Measurements from ENCODE around the gene RASAL1.

RASAL1 gene

GRCh38 chr12:113097716-113098440, 37.7 kb downstream of the RASAL1 start:
- no peak for DNase-seq (ENCODE audit: low read depth in 3 of 3, low spot score in 1 of 3)

GRCh38 chr12:113096675-113097461, 38.7 kb downstream of the RASAL1 start:
- no peak for DNase-seq (ENCODE audit: low read depth in 3 of 3, low spot score in 1 of 3)

- no peak for DNase-seq (ENCODE audit: low read depth in 3 of 3, low spot score in 1 of 3)
Observed at GRCh38 chr12:113095405-113095804, 40.2 kb downstream of the RASAL1 start.

GRCh38 chr12:113094738-113095137, 40.8 kb downstream of the RASAL1 start:
- DNase-seq (ENCODE audit: low read depth in 3 of 3, low spot score in 1 of 3) = no peak

GRCh38 chr12:113093409-113094101, 42.0 kb downstream of the RASAL1 start:
- DNase-seq (ENCODE audit: low read depth in 3 of 3, low spot score in 1 of 3) = no peak

- no peak for DNase-seq (ENCODE audit: low read depth in 3 of 3, low spot score in 1 of 3)
Observed at GRCh38 chr12:113092607-113093408, 42.8 kb downstream of the RASAL1 start.

GRCh38 chr12:113091506-113091905, 44.1 kb downstream of the RASAL1 start:
- DNase-seq (ENCODE audit: low read depth in 3 of 3, low spot score in 1 of 3) = no peak

GRCh38 chr12:113090740-113091139, 44.8 kb downstream of the RASAL1 start:
- DNase-seq (ENCODE audit: low read depth in 3 of 3, low spot score in 1 of 3) = no peak

GRCh38 chr12:113089839-113090238, 45.7 kb downstream of the RASAL1 start:
- DNase-seq (ENCODE audit: low read depth in 3 of 3, low spot score in 1 of 3) = no peak

- DNase-seq (ENCODE audit: low read depth in 3 of 3, low spot score in 1 of 3) = peak in 1 of 3 donors; percentile 39
Observed at GRCh38 chr12:113088971-113089756, 46.4 kb downstream of the RASAL1 start.

GRCh38 chr12:113088037-113088436, 47.5 kb downstream of the RASAL1 start:
- DNase-seq (ENCODE audit: low read depth in 3 of 3, low spot score in 1 of 3) = no peak

- no peak for DNase-seq (ENCODE audit: low read depth in 3 of 3, low spot score in 1 of 3)
Observed at GRCh38 chr12:113087193-113087592, 48.4 kb downstream of the RASAL1 start.

GRCh38 chr12:113086249-113087164, 49.1 kb downstream of the RASAL1 start:
- DNase-seq (ENCODE audit: low read depth in 3 of 3, low spot score in 1 of 3) = no peak

- DNase-seq (ENCODE audit: low read depth in 3 of 3, low spot score in 1 of 3) = no peak
Observed at GRCh38 chr12:113083863-113084435, 51.6 kb downstream of the RASAL1 start.

GRCh38 chr12:113082486-113083148, 52.9 kb downstream of the RASAL1 start:
- DNase-seq (ENCODE audit: low read depth in 3 of 3, low spot score in 1 of 3) = no peak

GRCh38 chr12:113081873-113082272, 53.7 kb downstream of the RASAL1 start:
- no peak for DNase-seq (ENCODE audit: low read depth in 3 of 3, low spot score in 1 of 3)

GRCh38 chr12:113077859-113078255, 57.7 kb downstream of the RASAL1 start:
- no peak for DNase-seq (ENCODE audit: low read depth in 3 of 3, low spot score in 1 of 3)
